Activated B cell treated with CpG ODN at 0.5 μM for 24 hours (primary cell): ENCODE measurements around the gene PLXNB1. TPM values are rescaled to one million over a fixed set of nuclear protein-coding genes. Genes with fewer than 3 reads are reported as not detected.

Experiments
- ATAC-seq: fragments of 200-7000 bp; cut with Tn5 transposase; one replicate; pipeline ENCODE4 v1.10.0; 2021; ENCODE audit warnings: low read depth, mild to moderate bottlenecking, moderate library complexity
- CTCF ChIA-PET: fragments of 350-600 bp; sonication (Branson Sonifier 250); formaldehyde crosslinking; loops from one replicate; lab custom pipeline; 2021; ENCODE audit warnings: antibody characterized with exemption; lab: Charles Lee
- POLR2A ChIA-PET: fragments of 350-600 bp; sonication (Branson Sonifier 250); formaldehyde crosslinking; loops from one replicate; lab custom pipeline; 2021; ENCODE audit warnings: antibody characterized with exemption; lab: Charles Lee
- DNase-seq: peaks from one replicate; pipeline ENCODE4 v3.0.0; 2022
- H3K27ac Mint-ChIP-seq: one replicate; pipeline ENCODE4 v1.8.0; 2020; ENCODE audit warnings: mixed read lengths
- H3K27me3 Mint-ChIP-seq: one replicate; pipeline ENCODE4 v1.8.0; 2021; ENCODE audit warnings: mixed read lengths
- H3K36me3 Mint-ChIP-seq: one replicate; pipeline ENCODE4 v1.8.0; 2021; ENCODE audit warnings: low read depth, mixed read lengths
- H3K4me1 Mint-ChIP-seq: one replicate; pipeline ENCODE4 v1.8.0; 2021; ENCODE audit warnings: mixed read lengths
- H3K4me3 Mint-ChIP-seq: one replicate; pipeline ENCODE4 v1.8.0; 2020; ENCODE audit warnings: mild to moderate bottlenecking, mixed read lengths
- H3K9me3 Mint-ChIP-seq: one replicate; pipeline ENCODE4 v1.8.0; 2020; ENCODE audit warnings: mixed read lengths
- CTCF ChIP-seq: fragments of 200-600 bp; IDR thresholded peaks from one replicate; pipeline ENCODE4 v1.8.0; 2022; ENCODE audit warnings: antibody characterized with exemption, mild to moderate bottlenecking
- intact Hi-C: fragments of 100-400 bp; cut with micrococcal nuclease; formaldehyde crosslinking; loops from one replicate; pipeline ENCODE4 v1.15.1; 2024
- total RNA-seq: library from RNA; stranded (reverse); gene quantifications from 2 replicates; pipeline ENCODE4 v1.2.3, GENCODE V29; 2022

The PLXNB1 gene
- total RNA-seq, 1 donor from 2014 or later: 3.5 TPM

DNA sequence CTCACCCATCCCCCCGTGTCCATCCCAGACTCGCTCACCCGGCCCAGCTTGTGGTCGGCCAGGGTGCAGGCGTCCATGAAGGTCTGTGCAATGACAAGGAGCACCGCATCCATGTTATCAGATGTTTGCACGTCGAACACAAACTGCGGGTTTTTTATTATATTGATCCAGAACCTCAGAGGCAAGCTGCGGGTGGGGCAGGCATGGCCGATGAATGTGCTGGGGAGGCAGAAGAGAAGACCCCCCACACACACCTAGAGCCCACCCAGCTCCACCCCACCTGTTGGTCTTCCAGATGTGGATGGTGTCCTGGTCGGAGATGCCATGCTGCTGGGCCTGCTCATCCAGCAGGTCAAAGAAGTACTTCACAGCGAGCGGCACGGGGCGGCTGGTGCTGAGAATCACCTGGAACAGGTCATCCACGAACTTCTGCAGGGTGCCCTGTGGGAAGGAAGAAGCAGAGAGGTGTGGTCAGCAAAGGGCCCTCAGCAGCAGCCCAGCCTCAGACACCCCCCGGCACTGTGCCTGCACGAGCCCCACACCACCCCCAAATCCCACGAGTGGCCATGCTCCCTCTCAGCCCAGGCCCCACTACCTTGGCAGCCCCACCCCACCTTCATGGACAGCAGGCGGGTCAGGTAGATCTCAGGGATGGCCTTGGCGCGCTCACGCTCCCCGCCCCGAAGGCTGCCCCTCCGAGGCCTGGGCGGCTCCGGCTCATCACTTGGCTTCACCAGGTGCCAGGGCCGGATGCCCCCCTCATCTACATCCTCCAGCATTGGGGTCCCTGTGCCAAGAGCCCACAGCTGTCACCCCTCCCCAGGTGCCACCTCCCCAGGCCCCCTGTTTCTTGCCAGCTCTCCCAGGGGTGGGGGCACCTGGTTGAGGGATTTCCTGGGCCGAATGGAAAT, 20.3 kb downstream of the PLXNB1 start:
- no peak for TF ChIP-seq CTCF
- no peaks in the 10 kb centered on the region for H3K27me3 Mint-ChIP-seq
- DNase-seq (no peak), ATAC-seq (no peak)
- H3K4me3 Mint-ChIP-seq: no peak overlapping the region
- H3K9me3 Mint-ChIP-seq: no peaks in the 10 kb centered on the region
- CTCF ChIA-PET: no interaction called here
- intact Hi-C loops: no loop called here
- H3K27ac Mint-ChIP-seq: no peak overlapping the region
- H3K36me3 Mint-ChIP-seq: no peaks in the 10 kb centered on the region
- no peaks in the 10 kb centered on the region for H3K4me1 Mint-ChIP-seq
- POLR2A ChIA-PET: no interaction called here

GRCh38 chr3:48408823-48409281, 21.0 kb downstream of the PLXNB1 start:
- intact Hi-C loops: no loop called here
- H3K4me3 Mint-ChIP-seq: no peak overlapping the region
- DNase-seq (no peak), ATAC-seq (no peak)
- H3K27me3 Mint-ChIP-seq: no peaks in the 10 kb centered on the region
- ChIA-PET POLR2A (no interaction called here), CTCF (no interaction called here)
- H3K4me1 Mint-ChIP-seq: no peaks in the 10 kb centered on the region
- no peaks in the 10 kb centered on the region for H3K9me3 Mint-ChIP-seq
- TF ChIP-seq CTCF: no peak
- no peaks in the 10 kb centered on the region for H3K36me3 Mint-ChIP-seq
- no peak overlapping the region for H3K27ac Mint-ChIP-seq

DNA sequence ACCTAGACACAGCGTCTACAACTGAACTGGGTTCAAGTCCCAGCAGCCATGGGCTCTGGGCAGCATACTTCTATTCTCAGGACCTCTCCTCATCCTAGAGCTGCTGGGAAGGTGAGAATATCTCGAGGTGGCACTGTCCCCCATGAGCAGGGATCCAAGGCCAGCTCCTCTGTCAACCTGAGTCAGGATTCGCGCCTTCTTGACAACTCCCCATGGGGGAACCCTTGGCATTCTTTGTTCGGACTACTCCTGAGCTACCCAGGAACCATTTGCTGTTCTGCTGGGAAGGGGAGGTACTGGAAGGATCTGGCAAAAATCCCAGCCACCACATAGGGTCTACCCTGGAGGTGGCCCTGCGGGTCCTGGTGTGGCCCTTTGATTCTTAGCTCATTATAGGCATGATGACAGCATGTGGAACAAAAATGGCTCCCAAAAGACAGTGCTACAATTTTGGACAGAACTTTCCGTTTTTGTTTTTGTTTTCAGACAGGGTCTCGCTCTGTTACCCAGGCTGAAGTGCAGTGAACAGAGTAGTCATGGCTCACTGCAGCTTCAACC, 22.3 kb downstream of the PLXNB1 start:
- Mint-ChIP-seq H3K27ac (no peak overlapping the region), H3K36me3 (no peaks in the 10 kb centered on the region), H3K9me3 (no peaks in the 10 kb centered on the region), H3K4me3 (no peak overlapping the region), H3K27me3 (no peaks in the 10 kb centered on the region), H3K4me1 (no peaks in the 10 kb centered on the region)
- CTCF ChIA-PET: interaction anchor here (1.0 to 1.2 kb wide), 2 partner anchors 29 to 142 kb away, joined by 4 to 5 read pairs; no protein-coding TSS in a partner anchor
- ATAC-seq (no peak), DNase-seq (peak; percentile 11)
- POLR2A ChIA-PET: no interaction called here
- intact Hi-C loops: no loop called here
- no peak for TF ChIP-seq CTCF

DNA sequence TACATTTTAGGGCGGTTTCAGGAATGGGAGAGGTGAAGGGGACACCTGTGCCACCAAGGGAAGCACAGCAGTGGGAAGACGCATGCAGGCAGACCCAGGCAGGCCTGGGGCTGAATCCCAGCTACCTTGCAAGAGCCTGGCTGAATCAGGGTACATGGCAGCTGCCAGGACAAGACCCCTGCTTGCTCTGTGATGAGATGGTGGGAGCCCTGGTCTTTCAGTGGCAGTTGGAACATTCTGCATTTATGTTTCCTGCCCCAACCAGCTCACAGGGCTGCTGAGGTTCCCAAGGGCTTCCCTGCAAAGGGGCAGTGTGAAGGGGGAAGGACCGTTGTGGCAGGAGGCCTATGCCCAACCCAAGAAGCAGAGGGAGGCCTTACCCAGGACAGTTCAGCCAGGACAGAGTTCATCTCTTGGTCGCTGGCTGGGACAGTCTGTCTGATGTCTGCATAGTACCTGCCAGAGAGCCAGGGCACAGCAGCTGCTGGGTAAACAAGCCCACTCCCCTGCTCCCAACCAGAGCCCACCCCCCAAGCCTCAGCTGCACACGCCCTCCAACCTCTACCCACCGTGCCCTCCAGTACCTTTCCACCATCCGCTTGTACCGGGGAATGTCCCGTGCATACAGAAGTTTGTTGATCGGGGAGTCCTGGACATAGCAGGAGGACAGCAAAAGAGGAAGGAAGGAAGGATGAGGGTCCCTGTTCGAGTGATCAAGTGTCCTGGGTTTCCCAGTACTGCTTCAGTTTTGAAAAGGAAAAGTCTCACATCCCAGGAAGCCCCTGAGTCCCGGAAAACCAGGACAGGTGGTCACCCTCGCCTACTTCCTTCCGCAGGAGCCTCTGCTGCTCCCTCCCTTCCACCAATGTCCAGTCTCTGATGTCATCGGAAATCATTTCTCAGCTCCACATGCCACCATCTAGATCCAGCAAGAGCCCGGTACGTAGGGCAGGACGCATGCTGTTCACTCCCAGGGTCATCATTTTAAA, 23.1 kb downstream of the PLXNB1 start:
- no peaks in the 10 kb centered on the region for H3K4me1 Mint-ChIP-seq
- ChIA-PET POLR2A (no interaction called here), CTCF (interaction anchor here (1.0 to 1.2 kb wide), 2 partner anchors 29 to 143 kb away, joined by 4 to 5 read pairs; no protein-coding TSS in a partner anchor)
- H3K27me3 Mint-ChIP-seq: no peaks in the 10 kb centered on the region
- H3K4me3 Mint-ChIP-seq: no peak overlapping the region
- H3K36me3 Mint-ChIP-seq: no peaks in the 10 kb centered on the region
- no peaks in the 10 kb centered on the region for H3K9me3 Mint-ChIP-seq
- no peak for TF ChIP-seq CTCF
- DNase-seq (peak; percentile 5), ATAC-seq (no peak)
- intact Hi-C loops: no loop called here
- H3K27ac Mint-ChIP-seq: no peak overlapping the region
